ENCODE results near the gene DEUP1.

The DEUP1 gene

DNA sequence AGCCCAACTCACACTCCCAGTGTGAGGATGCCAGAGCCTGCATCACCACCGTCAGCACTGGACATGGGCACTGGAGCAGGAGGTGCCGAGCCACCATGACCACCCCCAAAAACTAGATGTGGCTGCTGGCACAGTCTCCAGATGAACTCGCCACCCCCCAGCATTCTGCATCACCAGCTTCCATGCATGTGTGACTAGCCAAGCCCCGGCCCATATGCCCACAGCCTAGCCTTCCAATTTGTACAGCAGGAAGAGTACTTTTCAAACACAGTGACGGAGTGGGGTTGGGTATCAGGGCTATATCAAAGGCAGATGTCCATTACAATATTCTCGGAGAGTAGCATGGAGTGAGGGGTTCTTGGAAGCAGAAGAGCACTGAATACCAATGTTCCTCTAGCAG lies 149.7 kb downstream of the DEUP1 start:
- DNase-seq = no peak

DNA sequence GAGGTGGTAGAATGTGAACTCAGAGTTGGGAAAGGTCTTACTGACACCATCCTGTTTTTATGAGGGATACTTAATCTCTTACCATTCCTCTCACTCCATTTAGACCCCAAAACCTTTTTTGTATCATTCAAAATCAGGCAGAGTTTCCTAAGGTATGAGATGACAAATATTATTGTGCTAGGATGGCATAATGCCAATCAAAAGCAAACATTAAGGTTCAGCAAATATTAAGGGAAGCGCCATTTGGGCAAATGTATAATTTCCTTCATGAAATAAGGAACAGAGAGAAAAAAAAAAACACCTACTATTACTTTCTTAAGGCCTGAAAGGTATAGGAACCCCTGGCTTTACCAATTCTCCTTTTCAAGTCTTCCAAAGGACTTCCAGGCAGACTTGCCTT lies 150.2 kb downstream of the DEUP1 start:
- no peak for DNase-seq

- no peak for DNase-seq
Observed at GRCh38 chr11:93481279-93481678, 150.7 kb downstream of the DEUP1 start.

DNA sequence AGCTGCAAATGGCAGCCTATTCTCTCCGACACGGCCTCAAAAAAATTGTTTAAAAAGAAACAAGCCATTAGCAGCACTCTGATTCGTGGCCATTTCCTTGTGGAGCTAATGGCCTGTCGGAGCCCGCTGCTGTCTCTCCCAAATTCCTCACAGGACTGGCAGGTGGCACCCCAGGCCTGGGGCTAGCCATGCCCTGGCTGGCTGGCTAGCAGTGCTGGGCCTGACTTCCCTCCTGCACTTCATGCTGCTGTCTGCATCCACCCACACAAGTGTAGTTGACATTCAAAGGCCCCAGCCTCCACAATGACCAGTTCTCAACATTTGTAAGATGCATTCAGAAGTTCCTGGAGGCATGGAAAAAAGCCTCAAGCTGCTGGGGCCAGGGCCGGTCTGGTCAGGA lies 151.2 kb downstream of the DEUP1 start:
- DNase-seq = no peak

- DNase-seq = no peak
Observed at GRCh38 chr11:93482556-93482955, 152.0 kb downstream of the DEUP1 start.

DNA sequence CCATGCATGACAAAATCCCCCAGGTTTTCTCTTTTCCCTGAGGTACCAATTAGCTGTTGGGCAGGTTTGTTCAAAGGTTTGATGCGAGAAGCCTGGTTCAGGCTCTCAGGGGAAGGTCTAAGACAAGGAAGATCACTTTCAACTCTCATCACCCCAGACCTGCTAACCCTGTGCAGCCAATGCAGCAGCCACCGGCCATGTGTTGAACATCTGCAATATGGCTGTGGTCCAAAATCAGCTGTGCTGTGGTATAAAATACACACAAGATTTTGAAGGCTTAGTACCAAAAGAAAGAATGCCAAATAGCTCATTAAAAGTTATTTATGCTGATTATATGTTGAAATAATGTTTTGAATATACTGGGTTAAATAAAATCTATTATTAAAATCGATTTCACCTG lies 154.2 kb downstream of the DEUP1 start:
- no peak for DNase-seq

- no peak for DNase-seq
Observed at GRCh38 chr11:93485983-93486382, 155.4 kb downstream of the DEUP1 start.

- no peak for DNase-seq
Observed at GRCh38 chr11:93487032-93487483, 156.5 kb downstream of the DEUP1 start.

Data from NCI-H226 (cell line).